NCI-H2171 treated with DMSO at 0.1 percent for 48 hours (cell line): ENCODE data around the gene SLC26A9.
"Not testable (repeated sequence)": the region's sequence is repeated elsewhere in the genome, so short reads cannot be mapped to it uniquely, and the experiment has no call there.

ENCODE experiments used
- DNase-seq: peaks from one replicate; lab custom pipeline; 2025; lab: John Stamatoyannopoulos, UW

Gene SLC26A9

GRCh38 chr1:205889706-205890105 lies 53.5 kb downstream of the SLC26A9 start:
- not testable (repeated sequence) for DNase-seq

DNA sequence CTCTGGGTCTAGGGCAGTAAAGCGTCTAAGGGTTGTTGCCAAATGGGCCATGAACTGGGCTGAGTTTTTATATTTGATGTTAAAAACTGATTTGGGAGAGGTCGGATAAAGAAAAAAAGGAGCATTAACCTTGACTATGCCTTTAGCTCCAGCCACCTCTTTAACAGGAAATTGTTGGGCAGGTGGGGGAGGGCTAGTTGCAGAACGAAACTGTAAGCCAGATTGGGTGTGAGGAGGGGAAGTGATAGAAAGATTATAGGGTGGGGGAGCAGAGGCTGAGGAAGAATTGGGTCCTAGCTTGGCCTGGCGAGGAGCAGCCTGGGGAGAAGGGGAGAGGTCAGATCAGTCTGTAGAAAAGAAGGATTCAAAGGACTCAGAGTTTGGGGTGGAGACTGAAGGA lies 54.2 kb downstream of the SLC26A9 start:
- not testable (repeated sequence) for DNase-seq

DNA sequence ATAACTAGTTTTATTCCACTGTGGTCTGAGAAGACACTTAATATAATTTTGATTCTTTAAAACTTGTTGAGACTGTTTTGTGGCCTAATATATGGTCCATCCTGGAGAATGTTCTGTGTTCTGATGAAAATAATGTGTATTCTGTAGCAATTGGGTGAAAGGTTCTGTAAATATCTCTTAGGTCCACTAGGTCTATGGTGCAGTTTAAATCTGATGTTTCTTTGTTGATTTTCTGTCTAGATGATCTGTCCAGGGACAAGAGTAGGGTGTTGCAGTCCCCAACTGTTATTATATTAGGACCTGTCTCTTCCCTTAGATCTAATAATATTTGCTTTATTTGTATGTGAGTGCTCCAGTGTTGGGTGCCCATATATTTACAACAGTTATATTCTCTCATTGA lies 59.5 kb downstream of the SLC26A9 start:
- no peak for DNase-seq

DNA sequence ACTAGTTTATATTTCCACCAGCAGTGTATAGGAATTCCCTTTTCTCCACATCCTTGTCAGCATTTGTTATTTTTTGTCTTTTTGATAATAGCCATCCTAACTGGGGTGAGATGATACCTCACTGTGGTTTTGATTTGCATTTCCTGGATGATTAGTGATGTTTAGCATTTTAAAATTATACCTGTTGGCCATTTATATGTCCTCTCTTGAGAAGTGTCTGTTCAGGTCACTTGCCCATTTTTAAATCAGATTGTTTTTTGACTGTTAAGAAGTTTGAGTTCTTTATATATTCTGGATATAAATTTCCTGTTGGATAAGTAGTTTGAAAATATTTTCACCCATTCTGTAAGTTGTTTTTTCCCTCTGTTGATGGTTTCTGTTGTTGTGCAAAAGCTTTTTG lies 62.3 kb downstream of the SLC26A9 start:
- no peak for DNase-seq

GRCh38 chr1:205879974-205880373 lies 63.3 kb downstream of the SLC26A9 start:
- DNase-seq = no peak

- DNase-seq = no peak
Observed at GRCh38 chr1:205878026-205878425, 65.2 kb downstream of the SLC26A9 start.

- DNase-seq = not testable (repeated sequence)
Observed at GRCh38 chr1:205873148-205873547, 70.1 kb downstream of the SLC26A9 start.

DNA sequence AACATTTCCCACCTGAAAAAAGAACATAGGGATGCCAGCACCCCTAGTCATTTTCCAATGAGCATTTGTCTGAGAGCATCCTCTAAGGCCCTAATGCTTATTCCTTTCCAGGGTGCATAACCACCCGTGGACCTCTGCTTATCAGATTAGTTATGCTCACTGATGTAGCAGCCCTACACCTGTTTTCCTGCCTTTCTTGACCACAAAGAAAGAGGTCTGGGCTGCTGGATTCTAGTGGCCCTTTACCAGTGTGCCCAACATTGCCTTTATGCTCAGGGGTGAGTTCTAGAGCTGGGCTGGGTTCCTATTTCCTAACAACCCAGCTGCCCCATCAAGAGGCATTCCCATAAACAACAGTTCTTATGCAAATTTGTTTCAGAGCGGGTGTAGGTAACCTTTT lies 73.0 kb downstream of the SLC26A9 start:
- no peak for DNase-seq
